KMS-11 (cell line): ENCODE data around the gene PLA2G2F.

ENCODE experiments used
- H2AFZ ChIP-seq: fragments of 200-600 bp; sonication (generic); 2 replicates; pipeline ENCODE4 v1.6.1; 2016; ENCODE audit warnings: antibody characterized with exemption, mixed run types, low read depth
- H3K27ac ChIP-seq: fragments of 200-600 bp; sonication (generic); 2 replicates; pipeline ENCODE4 v1.6.1; 2016; ENCODE audit warnings: mild to moderate bottlenecking, mixed run types
- H3K27me3 ChIP-seq: fragments of 200-600 bp; sonication (generic); 2 replicates; pipeline ENCODE4 v1.6.1; 2017; ENCODE audit warnings: mild to moderate bottlenecking, low read depth, mixed run types, moderate library complexity; ENCODE audit not compliant: insufficient read depth
- H3K36me3 ChIP-seq: fragments of 200-600 bp; sonication (generic); 2 replicates; pipeline ENCODE4 v1.6.1; 2017; ENCODE audit warnings: mild to moderate bottlenecking, mixed run types; ENCODE audit not compliant: insufficient read depth
- H3K4me1 ChIP-seq: fragments of 200-600 bp; sonication (generic); 2 replicates; pipeline ENCODE4 v1.6.1; 2016; ENCODE audit warnings: mild to moderate bottlenecking, low read depth, mixed run types; ENCODE audit not compliant: poor library complexity, severe bottlenecking
- H3K4me2 ChIP-seq: fragments of 200-600 bp; sonication (generic); 2 replicates; pipeline ENCODE4 v1.7.0; 2016; ENCODE audit warnings: mild to moderate bottlenecking, mixed run types
- H3K4me3 ChIP-seq: fragments of 200-600 bp; sonication (generic); IDR thresholded peaks from 2 replicates; pipeline ENCODE4 v1.6.1; 2017; ENCODE audit warnings: low read depth, low read length, mixed read lengths; ENCODE audit not compliant: insufficient read depth
- H3K79me2 ChIP-seq: fragments of 200-600 bp; sonication (generic); 2 replicates; pipeline ENCODE4 v1.6.1; 2016; ENCODE audit warnings: low read depth, mixed run types; ENCODE audit not compliant: insufficient read depth
- H3K9ac ChIP-seq: fragments of 200-600 bp; sonication (generic); 2 replicates; pipeline ENCODE4 v1.6.1; 2016; ENCODE audit warnings: mild to moderate bottlenecking, mixed run types
- H4K20me1 ChIP-seq: fragments of 200-600 bp; sonication (generic); 2 replicates; pipeline ENCODE4 v1.6.1; 2016; ENCODE audit warnings: mild to moderate bottlenecking, mixed run types; ENCODE audit not compliant: insufficient read depth
- CTCF ChIP-seq: fragments of 200-600 bp; sonication (generic); conservative IDR thresholded peaks from 2 replicates; pipeline ENCODE4 v1.6.1; 2017; ENCODE audit warnings: low read depth, mild to moderate bottlenecking, antibody characterized with exemption, low read length, moderate library complexity, mixed read lengths

Gene PLA2G2F

GRCh38 chr1:20184481-20184900 is 45.4 kb downstream of the PLA2G2F start:
- Histone ChIP-seq H3K27me3 (peaks cover 41% of the 10 kb centered on the region), H3K79me2 (no peaks in the 10 kb centered on the region), H3K4me2 (no peak overlapping the region), H3K4me1 (no peaks in the 10 kb centered on the region), H4K20me1 (no peaks in the 10 kb centered on the region), H3K9ac (no peak overlapping the region), H3K27ac (no peak overlapping the region), H2AFZ (no peak overlapping the region), H3K36me3 (no peaks in the 10 kb centered on the region), H3K4me3 (no peak overlapping the region)
- no peak for TF ChIP-seq CTCF

- H2AFZ ChIP-seq = no peak overlapping the region
- H3K4me1 ChIP-seq = no peaks in the 10 kb centered on the region
- peaks cover 41% of the 10 kb centered on the region for H3K27me3 ChIP-seq
- H3K27ac ChIP-seq = no peak overlapping the region
- H3K4me3 ChIP-seq = no peak overlapping the region
- H4K20me1 ChIP-seq = no peaks in the 10 kb centered on the region
- no peaks in the 10 kb centered on the region for H3K36me3 ChIP-seq
- no peak overlapping the region for H3K9ac ChIP-seq
- H3K4me2 ChIP-seq = no peak overlapping the region
- H3K79me2 ChIP-seq = no peaks in the 10 kb centered on the region
- TF ChIP-seq CTCF = no peak
These were observed 46.1 kb downstream of the PLA2G2F start for GRCh38 chr1:20184997-20185833.

- no peak within 1 kb of the TSS for H3K9ac ChIP-seq
- no peaks in the 10 kb centered on the region for H3K36me3 ChIP-seq
- TF ChIP-seq CTCF = no peak
- H3K4me2 ChIP-seq = no peak within 1 kb of the TSS
- no peaks in the 10 kb centered on the region for H3K4me1 ChIP-seq
- H3K4me3 ChIP-seq = no peak within 1 kb of the TSS
- H3K27me3 ChIP-seq = peaks cover 43% of the 10 kb centered on the region
- H3K27ac ChIP-seq = no peak within 1 kb of the TSS
- H4K20me1 ChIP-seq = no peaks in the 10 kb centered on the region
- no peaks in the 10 kb centered on the region for H3K79me2 ChIP-seq
- no peak within 1 kb of the TSS for H2AFZ ChIP-seq
These were observed 47.0 kb downstream of the PLA2G2F start, which contains the start of the genes PLA2G2C and UBXN10 for GRCh38 chr1:20185834-20186782. TSS of gene PLA2G2C (minus strand) at chr1:20186518. CDS start at chr1:20177363, 9,155 bp downstream. TSS of gene UBXN10 (plus strand) at chr1:20186096. CDS start at chr1:20190562, 4,466 bp downstream.

- Histone ChIP-seq H3K36me3 (no peaks in the 10 kb centered on the region), H3K9ac (no peak overlapping the region), H3K27me3 (peaks cover 53% of the 10 kb centered on the region), H3K79me2 (no peaks in the 10 kb centered on the region), H4K20me1 (no peaks in the 10 kb centered on the region), H2AFZ (no peak overlapping the region), H3K27ac (no peak overlapping the region), H3K4me3 (no peak overlapping the region), H3K4me2 (no peak overlapping the region), H3K4me1 (no peaks in the 10 kb centered on the region)
- TF ChIP-seq CTCF = no peak
These were observed 48.1 kb downstream of the PLA2G2F start for GRCh38 chr1:20187103-20187812.
